ENCODE data around the gene PCBP3.

The PCBP3 gene

DNA sequence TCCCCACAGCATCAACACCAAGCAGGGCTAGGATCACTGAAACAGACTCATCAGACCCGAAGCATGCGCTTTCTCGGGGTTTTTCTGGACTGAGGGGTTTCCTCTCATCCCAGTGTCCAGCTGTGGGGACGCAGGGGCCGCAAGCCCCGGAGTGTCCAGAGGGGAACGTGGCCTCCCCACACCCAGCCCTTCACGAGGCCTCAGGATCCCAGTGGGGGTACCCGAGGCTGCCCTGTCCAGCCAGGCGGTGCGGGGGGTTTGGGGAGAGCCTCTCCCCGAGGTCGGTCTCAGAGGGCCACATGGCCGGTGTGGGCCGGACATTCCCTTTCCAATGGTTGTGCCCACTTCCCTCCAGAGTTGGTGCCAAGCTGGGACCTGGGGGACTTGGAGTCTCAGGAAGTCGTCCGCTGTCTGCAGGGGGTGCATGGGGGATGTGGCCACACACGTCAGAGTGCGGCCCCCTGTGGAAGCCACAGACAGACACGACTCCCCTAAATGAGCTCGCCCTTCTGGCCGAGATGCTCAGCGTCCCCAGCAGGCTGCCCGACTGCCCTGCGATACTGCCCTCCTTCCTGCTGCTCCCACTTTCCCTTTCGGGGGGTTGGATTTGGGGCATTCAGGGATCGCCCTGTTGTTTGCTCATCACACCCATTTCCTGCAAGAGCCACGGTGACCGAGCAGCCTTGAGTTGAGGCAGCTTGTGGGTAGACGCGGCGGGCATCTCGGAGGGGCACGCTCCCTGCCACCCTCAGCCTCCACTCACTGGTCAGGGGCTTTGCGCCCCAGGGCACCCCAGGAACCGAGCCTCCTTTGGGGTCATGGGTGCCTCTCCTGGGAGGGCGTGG lies 342.2 kb downstream of the PCBP3 start:
- DNase-seq (ENCODE audit: low read depth) = no peak
- TF ChIP-seq, protein P1, sequence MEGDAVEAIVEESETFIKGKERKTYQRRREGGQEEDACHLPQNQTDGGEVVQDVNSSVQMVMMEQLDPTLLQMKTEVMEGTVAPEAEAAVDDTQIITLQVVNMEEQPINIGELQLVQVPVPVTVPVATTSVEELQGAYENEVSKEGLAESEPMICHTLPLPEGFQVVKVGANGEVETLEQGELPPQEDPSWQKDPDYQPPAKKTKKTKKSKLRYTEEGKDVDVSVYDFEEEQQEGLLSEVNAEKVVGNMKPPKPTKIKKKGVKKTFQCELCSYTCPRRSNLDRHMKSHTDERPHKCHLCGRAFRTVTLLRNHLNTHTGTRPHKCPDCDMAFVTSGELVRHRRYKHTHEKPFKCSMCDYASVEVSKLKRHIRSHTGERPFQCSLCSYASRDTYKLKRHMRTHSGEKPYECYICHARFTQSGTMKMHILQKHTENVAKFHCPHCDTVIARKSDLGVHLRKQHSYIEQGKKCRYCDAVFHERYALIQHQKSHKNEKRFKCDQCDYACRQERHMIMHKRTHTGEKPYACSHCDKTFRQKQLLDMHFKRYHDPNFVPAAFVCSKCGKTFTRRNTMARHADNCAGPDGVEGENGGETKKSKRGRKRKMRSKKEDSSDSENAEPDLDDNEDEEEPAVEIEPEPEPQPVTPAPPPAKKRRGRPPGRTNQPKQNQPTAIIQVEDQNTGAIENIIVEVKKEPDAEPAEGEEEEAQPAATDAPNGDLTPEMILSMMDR (conservative IDR thresholded peaks at IDR 0.05; ENCODE audit: low read depth, low read length) = no peak
- no peak overlapping the region for H3K4me3 ChIP-seq (ENCODE audit: low read length)

DNA sequence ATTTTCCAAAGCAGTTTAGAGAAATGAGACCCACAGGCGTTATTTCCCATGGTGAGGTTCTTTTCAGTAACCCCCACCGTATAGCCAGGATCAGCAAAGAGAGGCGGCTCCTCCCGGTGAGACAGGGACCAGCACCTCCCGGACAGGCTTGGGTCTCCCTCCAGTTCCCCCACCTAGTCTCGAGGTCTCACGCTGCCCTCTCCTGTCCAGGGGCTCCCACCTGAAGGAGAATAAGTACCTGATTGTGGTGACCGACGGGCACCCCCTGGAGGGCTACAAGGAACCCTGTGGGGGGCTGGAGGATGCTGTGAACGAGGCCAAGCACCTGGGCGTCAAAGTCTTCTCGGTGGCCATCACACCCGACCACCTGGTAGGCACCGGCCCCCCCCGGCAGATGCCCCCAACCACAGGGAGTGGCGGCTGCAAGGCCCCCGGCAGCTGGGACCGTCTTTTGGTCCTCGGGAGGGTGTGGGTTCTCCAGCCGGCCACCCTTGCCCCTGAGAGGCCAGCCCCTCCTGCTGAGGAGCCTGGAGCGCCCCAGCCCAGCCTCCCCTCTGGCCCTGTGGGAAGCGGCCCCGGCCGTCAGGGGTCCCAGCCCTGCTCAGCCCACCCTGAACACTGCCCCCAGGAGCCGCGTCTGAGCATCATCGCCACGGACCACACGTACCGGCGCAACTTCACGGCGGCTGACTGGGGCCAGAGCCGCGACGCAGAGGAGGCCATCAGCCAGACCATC lies 343.0 kb downstream of the PCBP3 start:
- no peak for DNase-seq (ENCODE audit: low read depth)
- TF ChIP-seq, protein P1 (conservative IDR thresholded peaks at IDR 0.05; ENCODE audit: low read depth, low read length) = no peak
- H3K4me3 ChIP-seq (ENCODE audit: low read length) = no peak overlapping the region

DNA sequence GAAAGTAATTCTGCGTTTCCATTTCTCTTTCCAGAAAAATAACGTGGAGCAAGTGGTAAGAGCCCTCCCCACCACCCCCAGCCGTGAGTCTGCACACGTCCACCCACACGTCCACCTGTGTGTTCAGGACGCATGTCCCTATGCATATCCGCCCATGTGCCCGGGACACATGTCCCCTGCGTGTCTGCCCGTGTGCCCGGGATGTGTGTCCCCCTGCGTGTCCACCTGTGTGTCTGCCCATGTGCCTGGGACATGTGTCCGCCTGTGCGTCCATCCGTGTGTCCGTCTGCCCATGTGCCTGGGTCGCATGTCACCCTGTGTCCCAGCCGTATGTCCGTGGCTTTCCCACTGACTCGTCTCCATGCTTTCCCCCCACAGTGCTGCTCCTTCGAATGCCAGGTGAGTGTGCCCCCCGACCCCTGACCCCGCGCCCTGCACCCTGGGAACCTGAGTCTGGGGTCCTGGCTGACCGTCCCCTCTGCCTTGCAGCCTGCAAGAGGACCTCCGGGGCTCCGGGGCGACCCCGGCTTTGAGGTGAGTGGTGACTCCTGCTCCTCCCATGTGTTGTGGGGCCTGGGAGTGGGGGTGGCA lies 343.7 kb downstream of the PCBP3 start:
- no peak for DNase-seq (ENCODE audit: low read depth)
- TF ChIP-seq, protein P1 (conservative IDR thresholded peaks at IDR 0.05; ENCODE audit: low read depth, low read length) = no peak
- H3K4me3 ChIP-seq (ENCODE audit: low read length) = no peak overlapping the region

DNA sequence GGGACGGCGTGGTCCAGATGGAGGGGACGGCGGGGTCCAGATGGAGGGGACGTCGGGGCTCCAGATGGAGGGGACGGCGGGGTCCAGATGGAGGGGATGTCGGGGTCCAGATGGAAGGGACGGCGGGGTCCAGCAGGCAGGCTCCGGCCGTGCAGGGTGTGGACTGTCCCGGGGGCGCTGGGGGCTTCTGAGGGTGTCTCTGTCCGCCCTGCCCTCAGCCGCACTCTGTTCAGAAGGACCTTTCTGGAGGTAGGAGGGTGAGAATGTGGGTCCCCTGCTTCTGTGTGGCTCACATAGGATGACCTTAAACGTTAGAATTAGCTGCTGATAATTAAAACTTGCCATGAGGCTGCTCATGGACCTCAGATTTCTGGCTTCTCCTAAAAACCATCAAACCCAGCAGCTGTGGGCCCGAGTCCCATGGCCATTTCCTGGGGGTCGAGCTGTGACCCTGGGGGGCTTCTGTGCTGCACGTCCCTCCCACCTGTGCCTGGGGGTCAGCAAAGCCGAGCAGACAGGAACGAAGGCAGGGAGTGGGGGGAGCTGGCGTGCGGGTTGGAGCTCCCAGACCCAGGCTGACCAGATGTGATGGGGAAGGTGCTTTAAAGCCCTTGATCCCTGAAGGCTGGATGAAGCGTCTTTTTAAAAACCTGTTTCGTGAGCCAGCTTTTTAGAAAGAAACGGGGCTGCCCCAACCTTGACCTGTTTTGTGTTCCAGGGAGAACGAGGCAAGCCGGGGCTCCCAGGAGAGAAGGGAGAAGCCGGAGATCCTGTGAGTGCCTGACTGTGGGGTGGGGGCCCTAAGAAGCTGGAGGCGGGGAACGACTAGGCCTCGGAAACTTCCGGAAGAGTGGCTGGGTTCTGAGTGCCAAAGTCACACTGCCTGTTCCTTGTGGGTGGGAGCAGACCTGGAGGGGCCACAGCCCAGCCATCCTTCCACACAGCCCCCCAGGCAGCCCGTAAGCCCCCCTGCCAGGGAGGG lies 345.1 kb downstream of the PCBP3 start:
- TF ChIP-seq, protein P1 (conservative IDR thresholded peaks at IDR 0.05; ENCODE audit: low read depth, low read length) = no peak
- DNase-seq (ENCODE audit: low read depth) = no peak
- no peak overlapping the region for H3K4me3 ChIP-seq (ENCODE audit: low read length)

DNA sequence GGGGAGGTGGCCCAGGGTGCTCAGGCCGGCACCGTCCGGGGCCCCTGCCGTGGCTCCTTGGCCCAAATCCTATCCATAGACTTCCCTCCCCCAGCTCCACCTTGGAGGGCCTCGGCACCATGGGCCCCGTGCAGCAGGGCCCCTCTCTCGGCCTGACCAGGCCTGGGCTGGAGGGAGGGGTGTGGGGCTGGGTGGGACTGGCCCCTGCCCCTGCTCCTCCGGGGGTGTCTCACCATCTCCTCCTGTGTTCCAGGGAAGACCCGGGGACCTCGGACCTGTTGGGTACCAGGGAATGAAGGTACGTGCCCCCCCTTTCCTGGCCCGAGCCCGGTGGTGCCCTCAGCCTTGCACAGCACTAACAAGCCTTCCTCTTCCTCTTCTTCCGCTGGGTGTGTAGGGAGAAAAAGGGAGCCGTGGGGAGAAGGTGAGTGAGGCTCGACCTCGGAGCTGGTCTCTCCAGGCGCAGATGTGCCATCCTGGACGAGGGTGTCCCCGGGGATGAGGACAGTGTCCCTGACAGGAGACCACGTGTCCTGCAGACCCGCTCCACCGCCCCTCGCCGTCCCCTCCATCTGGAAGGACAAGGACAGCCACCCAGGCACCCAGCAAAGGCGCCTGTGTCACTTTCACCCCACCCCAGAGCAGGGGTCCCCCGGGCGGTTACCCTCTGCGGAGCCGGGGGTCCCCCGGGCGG lies 346.0 kb downstream of the PCBP3 start:
- no peak for DNase-seq (ENCODE audit: low read depth)
- H3K4me3 ChIP-seq (ENCODE audit: low read length) = no peak overlapping the region
- TF ChIP-seq, protein P1 (conservative IDR thresholded peaks at IDR 0.05; ENCODE audit: low read depth, low read length) = no peak

Data from retinal pigment epithelial cell (primary cell).